ENCODE data around the gene TXNRD1.

The TXNRD1 gene

GRCh38 chr12:104353012-104353981 lies 137.7 kb downstream of the TXNRD1 start:
- no peak for DNase-seq

DNA sequence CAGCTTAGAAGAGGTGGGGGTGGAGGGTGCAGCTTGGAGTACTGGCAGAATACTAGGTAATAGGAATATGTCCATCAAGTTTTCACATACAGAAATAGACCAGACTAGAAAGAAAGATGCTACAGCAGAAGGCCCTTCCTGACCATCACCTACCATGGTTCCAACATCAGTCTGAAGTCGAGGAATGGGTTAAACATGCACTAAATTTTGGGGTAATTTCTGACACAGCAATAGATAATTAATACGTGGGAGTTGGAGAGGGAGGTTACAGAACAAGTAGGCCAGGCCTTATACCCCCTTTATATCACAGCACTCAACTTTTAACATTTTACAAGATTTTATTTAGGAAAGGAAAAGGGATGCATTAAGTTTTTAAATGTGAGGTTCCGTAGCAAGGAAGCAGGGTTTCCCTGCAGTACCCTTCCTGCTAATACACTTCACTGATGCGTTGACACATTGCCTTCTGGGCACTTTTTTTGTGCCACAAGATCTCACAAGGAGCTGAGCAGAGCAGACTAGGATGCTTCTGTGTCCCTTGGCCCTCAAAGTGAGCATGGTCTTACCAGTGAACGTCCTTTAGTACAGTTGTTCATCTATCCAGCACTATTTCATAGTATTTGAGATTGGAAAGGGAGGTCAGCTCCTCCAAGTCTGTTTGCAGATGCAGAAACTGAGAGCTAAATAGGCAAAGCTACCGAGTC lies 138.7 kb downstream of the TXNRD1 start:
- no peak for DNase-seq

GRCh38 chr12:104354868-104355570 lies 139.4 kb downstream of the TXNRD1 start:
- DNase-seq, result no peak

DNA sequence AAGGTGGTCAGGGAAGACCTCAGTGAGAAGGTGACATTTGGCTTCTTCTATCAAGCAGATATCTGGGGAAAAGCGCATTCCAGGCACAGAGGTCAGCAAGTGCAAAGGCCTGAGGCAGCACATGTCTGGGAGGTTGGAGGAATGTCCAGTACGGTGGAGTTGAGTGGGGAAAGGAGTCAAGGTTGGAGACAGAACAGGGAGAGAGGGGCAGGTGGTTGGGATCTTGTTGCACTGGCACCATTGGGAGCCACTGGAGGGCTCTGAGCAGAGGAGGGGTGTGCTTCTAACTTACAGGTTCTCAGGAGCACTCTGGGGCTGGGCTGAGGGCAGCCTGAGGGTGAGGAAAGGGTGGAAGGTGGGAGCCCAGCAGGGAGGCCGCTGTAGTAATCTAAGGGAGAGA lies 140.1 kb downstream of the TXNRD1 start:
- DNase-seq, result no peak

DNA sequence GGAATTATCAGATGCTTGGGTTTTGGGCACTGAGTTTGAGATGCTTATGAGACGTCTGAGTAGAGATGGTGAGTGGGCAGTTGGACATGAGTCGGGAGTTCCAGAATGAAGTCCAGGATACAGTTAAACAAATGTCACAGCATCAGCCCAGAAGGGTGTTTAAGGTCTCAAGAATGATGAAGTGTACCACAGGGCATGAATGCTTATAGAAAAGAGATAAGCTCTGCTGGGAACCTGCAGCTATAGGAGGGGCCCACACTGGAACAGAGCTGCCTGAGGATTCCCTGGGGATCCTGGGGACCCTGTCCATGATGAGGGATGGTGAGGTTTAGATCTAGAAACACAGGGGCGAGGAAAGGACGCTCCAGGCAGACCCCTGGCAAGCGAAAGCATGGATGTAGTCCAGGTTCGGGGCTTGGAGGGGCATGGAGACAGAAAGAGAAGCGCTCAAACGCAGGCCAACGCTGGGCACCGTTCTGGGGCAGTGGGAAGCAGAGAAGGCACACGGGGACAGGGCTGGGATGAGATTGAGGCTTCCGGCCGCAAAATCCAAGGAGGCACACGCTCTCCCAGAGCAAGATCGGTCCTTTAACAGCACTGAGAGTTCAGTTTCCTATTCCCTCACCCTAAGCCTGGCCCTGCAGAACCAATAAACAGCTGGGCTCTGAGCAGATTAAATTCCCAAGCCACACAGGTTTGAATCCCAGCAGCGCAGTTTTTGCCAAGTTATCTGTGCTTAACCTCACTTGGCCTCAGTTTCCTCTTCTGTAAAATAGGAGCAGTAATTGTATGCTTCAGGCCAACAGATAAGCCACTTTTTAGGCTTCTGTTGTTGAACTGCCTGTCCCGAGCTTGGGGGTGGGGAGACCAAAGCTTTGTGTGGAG lies 140.9 kb downstream of the TXNRD1 start:
- DNase-seq, result no peak

- no peak for DNase-seq
Measured at GRCh38 chr12:104357421-104357952, 141.9 kb downstream of the TXNRD1 start.

- DNase-seq, result no peak
Measured at GRCh38 chr12:104358353-104359003, 142.9 kb downstream of the TXNRD1 start.

DNA sequence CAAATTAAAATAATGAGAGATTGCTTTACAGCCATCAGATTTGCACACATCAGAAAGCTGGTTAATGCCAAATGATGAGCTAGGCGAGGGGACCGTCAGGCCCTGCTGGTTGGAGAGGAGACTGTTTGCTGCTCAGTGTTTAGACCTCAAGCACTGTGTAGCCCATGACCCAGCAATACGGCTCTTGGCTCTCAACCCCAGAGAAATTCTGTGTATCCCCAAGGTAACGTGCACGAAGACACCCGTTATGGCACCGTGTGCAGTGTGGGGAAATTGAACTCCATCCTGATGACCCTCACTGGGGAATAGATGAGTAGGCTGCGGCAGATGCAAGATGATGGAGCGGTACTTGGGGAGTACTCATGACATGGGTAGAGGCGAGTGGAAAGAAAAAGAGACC lies 143.6 kb downstream of the TXNRD1 start:
- no peak for DNase-seq

DNA sequence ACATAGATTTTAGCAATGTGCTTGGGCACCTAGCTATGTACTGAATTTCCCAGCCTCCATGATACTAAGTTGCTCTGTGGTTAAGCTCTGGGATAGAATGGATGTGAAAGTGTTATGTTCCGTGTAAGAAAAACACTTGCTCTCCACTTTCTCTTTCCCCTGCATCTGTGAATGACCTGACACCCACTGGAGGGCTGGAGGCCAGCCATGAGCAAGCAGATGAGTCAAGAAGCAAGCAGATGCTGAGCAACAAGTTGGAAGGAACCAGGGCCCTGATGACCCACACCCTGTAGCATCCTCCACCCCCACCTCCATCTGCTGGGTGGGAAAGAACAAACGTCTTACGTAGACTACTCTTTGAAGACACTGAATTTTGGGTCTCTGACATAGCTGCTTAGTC lies 144.6 kb downstream of the TXNRD1 start:
- DNase-seq, result no peak

DNA sequence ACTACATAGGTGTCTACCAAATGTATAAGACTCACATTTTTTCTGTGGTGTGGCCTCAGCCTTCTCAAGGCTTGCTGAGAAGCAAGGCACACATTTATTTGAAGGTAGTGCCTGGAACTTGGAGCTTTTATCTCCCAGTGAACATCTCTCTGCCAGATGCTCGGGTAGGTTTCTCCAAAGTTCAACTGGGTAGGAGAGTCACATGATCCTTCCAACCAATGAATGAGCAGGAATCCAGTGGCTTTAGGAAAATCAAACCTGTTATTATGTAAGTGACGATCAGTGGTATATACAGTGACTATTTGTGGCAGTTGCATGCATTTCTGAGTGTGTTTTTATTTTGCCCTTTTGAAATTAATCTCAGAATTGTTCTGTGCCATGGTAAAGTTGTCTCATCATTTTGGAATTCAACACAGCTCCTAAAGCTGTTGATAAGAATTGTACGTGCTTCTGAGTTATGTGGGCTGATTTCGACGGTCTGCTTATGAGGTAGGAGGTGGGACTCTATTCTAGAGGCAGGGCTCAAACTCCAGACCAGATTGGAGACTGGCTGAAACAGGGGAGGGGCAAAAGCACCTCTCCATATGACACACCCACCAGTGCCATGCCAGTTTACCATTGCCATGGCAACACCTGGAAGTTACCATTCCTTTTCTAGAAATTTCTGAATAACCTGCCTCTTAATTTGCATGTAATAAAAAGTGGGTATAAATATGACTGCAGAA lies 145.6 kb downstream of the TXNRD1 start:
- no peak for DNase-seq

DNA sequence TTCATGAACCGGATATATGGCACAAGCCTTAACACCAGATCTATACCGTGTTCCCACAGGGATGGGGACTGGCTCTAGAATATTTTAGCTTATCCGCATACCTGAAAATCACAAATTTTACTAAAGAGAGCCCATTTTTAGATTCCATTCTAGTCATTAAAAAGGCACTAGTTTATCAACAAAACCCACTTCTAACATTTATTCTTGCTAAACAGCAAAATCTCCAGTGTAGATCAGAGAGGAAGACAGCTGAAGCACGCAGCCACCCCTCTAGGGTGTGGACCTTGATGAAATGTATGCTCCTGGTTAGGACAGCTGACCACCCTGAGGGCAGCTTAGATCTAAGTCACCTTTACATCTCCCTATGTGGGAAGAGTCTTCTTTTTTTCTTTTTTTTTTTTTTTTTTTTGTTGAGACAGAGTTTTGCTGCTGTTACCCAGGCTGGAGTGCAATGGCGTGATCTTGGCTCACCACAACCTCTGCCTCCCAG lies 150.4 kb downstream of the TXNRD1 start:
- no peak for DNase-seq

DNA sequence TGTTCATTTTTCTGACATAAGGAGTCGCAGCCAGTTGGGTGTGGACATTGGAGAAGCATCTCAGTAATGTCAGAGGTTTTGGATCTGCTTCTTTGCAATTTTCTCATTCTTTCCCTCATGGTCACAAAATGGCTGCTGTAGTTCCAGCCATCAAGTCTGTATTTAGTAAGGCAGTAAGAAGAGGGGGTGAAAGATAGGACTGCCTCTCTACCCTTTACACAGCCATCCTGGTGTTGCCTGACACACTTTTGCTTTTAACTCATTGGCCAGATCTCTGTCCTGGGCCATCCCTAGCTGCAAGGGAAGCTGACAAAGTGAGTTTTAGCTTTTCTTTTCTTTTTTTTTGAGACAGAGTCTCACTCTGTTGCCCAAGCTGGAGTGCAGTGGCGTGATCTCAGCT lies 154.1 kb downstream of the TXNRD1 start:
- DNase-seq, result no peak

DNA sequence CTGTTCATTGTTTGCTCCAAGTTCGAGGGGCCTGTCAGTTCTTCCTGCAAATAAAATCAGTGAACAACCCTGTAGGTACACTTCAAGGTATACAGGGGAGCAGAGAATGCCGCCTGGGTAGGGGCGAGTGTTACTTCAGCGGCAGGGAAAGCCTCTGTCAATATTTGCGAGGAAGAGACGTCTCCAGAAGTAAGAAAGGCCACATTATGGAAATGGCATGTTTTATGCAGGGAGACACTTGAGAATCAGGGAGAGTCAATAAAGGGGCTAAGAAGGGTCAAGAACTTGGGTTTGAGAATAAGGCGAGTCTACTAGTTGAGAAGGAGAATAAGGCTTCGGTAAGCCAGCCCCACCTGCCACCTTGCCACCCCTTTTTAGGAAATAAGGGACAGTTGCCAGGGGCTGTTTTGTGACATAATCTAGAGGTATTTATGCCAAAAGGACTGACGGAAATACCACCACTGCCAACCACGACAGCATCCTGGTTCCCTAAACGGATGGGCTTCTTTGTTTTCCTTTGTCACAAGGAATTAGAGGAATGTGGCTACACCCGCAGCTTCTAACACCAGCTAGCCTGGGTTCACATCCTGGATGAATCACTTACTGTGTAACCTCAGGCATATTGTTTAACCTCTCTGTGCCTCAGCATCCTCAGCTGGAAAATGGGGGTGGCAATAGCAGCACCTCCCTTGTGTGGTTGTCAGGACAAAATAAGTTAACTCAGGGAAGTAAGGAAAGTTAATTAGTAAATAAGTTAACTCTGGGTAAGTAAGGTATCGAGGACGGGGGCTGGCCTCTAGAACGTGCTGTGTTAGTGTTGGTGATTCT lies 155.7 kb downstream of the TXNRD1 start:
- no peak for DNase-seq

DNA sequence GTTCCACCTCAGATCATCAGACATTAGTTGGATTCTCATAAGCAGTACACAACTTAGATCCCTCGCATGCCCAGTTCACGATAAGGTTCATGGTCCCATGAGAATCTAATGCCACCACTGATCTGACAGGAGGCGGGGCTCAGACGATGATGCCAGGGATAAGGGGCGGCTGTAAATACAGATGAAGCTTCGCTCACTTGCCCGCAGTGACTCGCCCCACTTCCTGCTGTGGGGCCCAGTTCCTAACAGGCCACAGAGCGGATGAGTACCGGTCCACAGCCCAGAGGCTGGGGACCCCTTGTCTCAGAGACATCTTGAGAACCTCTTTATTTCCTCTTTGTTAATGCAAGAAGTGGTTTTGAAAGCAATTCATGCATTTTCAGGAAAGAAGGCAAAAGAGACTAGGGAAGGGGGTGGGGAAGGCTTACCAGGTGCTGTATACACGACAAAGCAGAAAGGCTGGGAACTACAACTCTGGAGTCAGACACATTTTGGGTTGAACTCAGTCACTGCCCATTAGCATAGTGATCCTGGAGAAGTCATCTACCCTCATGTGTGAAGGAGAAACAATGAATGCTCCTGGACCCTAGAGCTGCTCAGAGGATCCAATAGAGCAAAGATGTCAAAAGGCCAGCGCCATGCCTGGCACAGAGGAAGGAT lies 156.6 kb downstream of the TXNRD1 start:
- no peak for DNase-seq

GRCh38 chr12:104372721-104373335 lies 157.2 kb downstream of the TXNRD1 start:
- DNase-seq, result no peak

DNA sequence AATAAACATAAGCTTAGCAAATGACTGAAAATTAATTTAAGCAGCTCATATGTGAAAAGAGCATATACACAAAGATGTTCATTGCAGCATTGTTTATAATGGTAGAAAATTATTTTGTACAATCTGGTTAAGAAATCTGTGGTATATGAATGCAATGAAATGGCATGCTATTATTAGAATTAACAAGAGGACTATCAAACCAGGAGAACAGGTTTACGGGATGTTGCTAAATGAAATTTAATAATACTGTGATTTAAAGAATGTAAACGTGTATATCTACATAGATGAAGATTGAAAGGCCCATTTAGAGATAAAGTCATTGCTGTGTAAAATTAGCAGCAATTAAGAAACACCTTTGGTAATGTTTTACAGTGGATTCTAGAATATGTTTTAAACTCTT lies 158.5 kb downstream of the TXNRD1 start:
- DNase-seq, result no peak

- no peak for DNase-seq
Measured at GRCh38 chr12:104374806-104375205, 159.2 kb downstream of the TXNRD1 start.

DNA sequence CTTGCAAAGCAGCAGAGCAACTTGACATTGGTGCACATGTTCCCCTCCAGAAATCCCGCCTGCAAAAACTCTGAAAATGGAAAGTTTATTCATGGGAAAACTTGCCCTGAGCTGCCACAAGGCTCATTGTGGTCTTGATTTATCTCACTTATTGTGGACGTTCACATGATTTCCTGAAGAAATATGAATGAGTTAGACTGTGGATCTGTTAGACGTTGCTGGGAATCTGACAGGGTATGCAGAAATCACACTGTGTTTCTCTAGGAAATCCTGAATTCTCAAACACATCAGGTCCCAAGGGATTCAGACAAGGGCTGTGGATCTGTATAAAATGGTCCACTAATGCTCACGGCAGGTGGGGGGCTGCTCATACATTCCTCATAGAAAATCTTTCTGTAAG lies 160.2 kb downstream of the TXNRD1 start:
- DNase-seq, result no peak
